K562 (cell line): ENCODE data around the gene FKBP15. TPM values are rescaled to one million over a fixed set of nuclear protein-coding genes. Genes with fewer than 3 reads are reported as not detected.
A peak's percentile ranks its signal among the peaks of the same experiment; 100 is the strongest.

Experiments used
- ATAC-seq: fragments of 200-7000 bp; cut with Tn5 transposase; 3 replicates; pipeline ENCODE4 v1.9.1; 2020; ENCODE audit warnings: moderate library complexity
- BruUV-seq: library from RNA; stranded (reverse); fragments of 400-500 nt; replicated peaks from 2 replicates; lab custom pipeline; 2021; lab: Mats Ljungman, UMichigan
- CTCF ChIA-PET: fragments of 300-600 bp; formaldehyde crosslinking; extraction: SDS; loops from one replicate; lab custom pipeline; 2021; ENCODE audit warnings: low intra/inter-chr PET ratio; lab: Yijun Ruan, JAX
- POLR2A ChIA-PET: fragments of 300-600, 350-650 bp; sonication (Branson Sonifier 250); formaldehyde crosslinking; extraction: SDS; loops from one replicate; lab custom pipeline; 2021; ENCODE audit warnings: antibody characterized with exemption, inconsistent platforms; lab: Yijun Ruan, JAX
- DNase-seq, 4 experiments: peaks; one replicate each; pipeline versions ENCODE4 v3.0.0 to v3.0.0-alpha.2; 2011 to 2018; ENCODE audit warnings: low spot score in 3 of 4, mixed read lengths in 3 of 4; ENCODE audit errors: extremely low read depth in 1 of 4
- FAIRE-seq: peaks from 2 replicates; lab custom pipeline; 2011; peaks lifted over from hg19 to GRCh38; lab: Jason Lieb, UNC
- H2AFZ ChIP-seq: 2 replicates; pipeline ENCODE4 v1.6.0; 2011; ENCODE audit warnings: low read depth, low read length, control low read depth, inconsistent platforms
- H3K27ac ChIP-seq: fragments of 200-600 bp; 3 replicates; pipeline ENCODE4 v1.8.0; 2011; ENCODE audit warnings: low read depth, mild to moderate bottlenecking, control low read depth, inconsistent platforms, low read length, moderate library complexity, mixed read lengths; ENCODE audit errors: extremely low read depth
- H3K27me3 ChIP-seq, 2 experiments: fragments of 300-600 bp in 1 of 2; 2 replicates in 1 of 2; 3 replicates in 1 of 2; pipeline versions ENCODE4 v1.6.0 to v1.8.0; 2011; ENCODE audit warnings: inconsistent platforms in 2 of 2, low read length in 2 of 2, mild to moderate bottlenecking in 1 of 2, mixed read lengths in 1 of 2, moderate library complexity in 1 of 2; ENCODE audit not compliant: control insufficient read depth in 2 of 2, insufficient read depth in 2 of 2
- H3K36me3 ChIP-seq: fragments of 300-600 bp; 3 replicates; pipeline ENCODE4 v1.8.0; 2011; ENCODE audit warnings: mild to moderate bottlenecking, low read length, inconsistent platforms; ENCODE audit not compliant: control insufficient read depth, insufficient read depth
- H3K4me1 ChIP-seq, 2 experiments: fragments of 200-600 bp in 1 of 2; replicated peaks in 1 of 2; 2 replicates in 1 of 2; 3 replicates in 1 of 2; pipeline versions ENCODE4 v1.5.1 to v1.8.0; 2011; ENCODE audit warnings: inconsistent platforms in 2 of 2, low read length in 2 of 2, mild to moderate bottlenecking in 1 of 2, mixed read lengths in 1 of 2, moderate library complexity in 1 of 2; ENCODE audit not compliant: control insufficient read depth in 2 of 2, insufficient read depth in 2 of 2
- H3K4me2 ChIP-seq: 2 replicates; pipeline ENCODE4 v1.6.1; 2011; ENCODE audit warnings: low read length, control low read depth, inconsistent platforms, mixed read lengths; ENCODE audit not compliant: insufficient read depth
- H3K4me3 ChIP-seq: fragments of 200-600 bp; sonication (generic), shearing (Covaris generic); 2 replicates; pipeline ENCODE4 v1.5.1; 2016; ENCODE audit warnings: control low read depth, inconsistent platforms
- H3K79me2 ChIP-seq: fragments of 200-600 bp; 3 replicates; pipeline ENCODE4 v1.8.0; 2011; ENCODE audit warnings: low read length, inconsistent platforms; ENCODE audit not compliant: control insufficient read depth, insufficient read depth
- H3K9ac ChIP-seq, 2 experiments: 2 replicates each; pipeline versions ENCODE4 v1.6.0 to v1.6.1; 2011; ENCODE audit warnings: low read depth in 2 of 2, low read length in 2 of 2, control low read depth in 1 of 2, inconsistent platforms in 1 of 2, mild to moderate bottlenecking in 1 of 2, mixed read lengths in 1 of 2; ENCODE audit not compliant: insufficient read depth in 1 of 2
- H3K9me1 ChIP-seq: one replicate; pipeline ENCODE4 v1.6.0; 2011; ENCODE audit warnings: inconsistent platforms, mild to moderate bottlenecking, low read length, moderate library complexity; ENCODE audit not compliant: control insufficient read depth, insufficient read depth
- H3K9me3 ChIP-seq: replicated peaks from 2 replicates; pipeline ENCODE4 v1.5.1; 2011; ENCODE audit warnings: low read depth, low read length, inconsistent platforms; ENCODE audit not compliant: control insufficient read depth, insufficient read depth
- H4K20me1 ChIP-seq: replicated peaks from 2 replicates; pipeline ENCODE4 v1.6.1; 2011; ENCODE audit warnings: low read length, inconsistent platforms, mixed read lengths; ENCODE audit not compliant: control insufficient read depth, insufficient read depth
- ADNP ChIP-seq: fragments of 200-800 bp; sonication (Bioruptor generic); IDR thresholded peaks from 2 replicates; pipeline ENCODE4 v1.6.1; 2016; ENCODE audit warnings: missing genetic modification characterization, missing compliant biosample characterization
- CBFB ChIP-seq: sonication (generic); formaldehyde crosslinking; IDR thresholded peaks from 2 replicates; pipeline ENCODE4 v1.4.0; 2020; ENCODE audit warnings: mild to moderate bottlenecking, missing genetic modification reagents
- EHMT2 ChIP-seq: fragments of 450-650 bp; IDR thresholded peaks from 2 replicates; pipeline ENCODE4 v1.6.1; 2018; ENCODE audit warnings: antibody characterized with exemption
- ELF2 ChIP-seq: fragments of 250-450 bp; sonication (Bioruptor Pico); IDR thresholded peaks from 2 replicates; pipeline ENCODE4 v1.5.0; 2021; ENCODE audit warnings: mild to moderate bottlenecking
- HNRNPK ChIP-seq: fragments of 200-400 bp; formaldehyde crosslinking; IDR thresholded peaks from one replicate; pipeline ENCODE4 v1.6.1; 2018; ENCODE audit warnings: mild to moderate bottlenecking, low read depth, low read length; ENCODE audit not compliant: poor library complexity, severe bottlenecking
- LCOR ChIP-seq: sonication (generic); formaldehyde crosslinking; IDR thresholded peaks from 2 replicates; pipeline ENCODE4 v1.8.0; 2022; ENCODE audit warnings: mild to moderate bottlenecking, missing genetic modification reagents
- POLR2AphosphoS2 ChIP-seq: IDR thresholded peaks from 2 replicates; pipeline ENCODE4 v1.6.1; 2012; ENCODE audit warnings: low read length, improper control_type of control experiment
- SAP30 ChIP-seq: fragments of 200-600 bp; sonication (generic); IDR thresholded peaks from 2 replicates; pipeline ENCODE4 v1.6.1; 2012; ENCODE audit warnings: borderline replicate concordance, low read depth, mild to moderate bottlenecking, moderate library complexity, low read length, control low read depth, inconsistent platforms; ENCODE audit not compliant: insufficient read depth, poor library complexity, severe bottlenecking
- TBL1XR1 ChIP-seq, 2 experiments: IDR thresholded peaks; 2 replicates each; pipeline ENCODE4 v1.6.1; 2012; ENCODE audit warnings: improper control_type of control experiment in 2 of 2, low read length in 2 of 2, mild to moderate bottlenecking in 1 of 2
- TOE1 ChIP-seq, 2 experiments: fragments of 450-650 bp in 1 of 2; sonication (generic) in 1 of 2; formaldehyde crosslinking in 1 of 2; IDR thresholded peaks; 2 replicates each; pipeline versions ENCODE4 v1.7.1 to v1.8.0; 2016 to 2022; ENCODE audit warnings: borderline replicate concordance in 2 of 2, mild to moderate bottlenecking in 2 of 2, antibody characterized with exemption in 1 of 2, inconsistent platforms in 1 of 2, low read depth in 1 of 2, missing genetic modification reagents in 1 of 2, moderate library complexity in 1 of 2
- WHSC1 ChIP-seq: IDR thresholded peaks from one replicate; pipeline ENCODE4 v1.6.1; 2012; ENCODE audit warnings: low read length, control low read depth, inconsistent platforms
- ZKSCAN1 ChIP-seq: fragments of 150-350 bp; IDR thresholded peaks from 2 replicates; pipeline ENCODE4 v1.6.1; 2016; ENCODE audit warnings: low read depth, low read length
- WGBS: fragments of 100-300 bp; shearing (Covaris generic); methylation state at CpG from one replicate; pipeline ENCODE4 v1.1.6; 2016; ENCODE audit warnings: low coverage, mixed read lengths; ENCODE audit not compliant: insufficient coverage; ENCODE audit errors: missing lambda C conversion rate; 5-methylcytosine and 5-hydroxymethylcytosine counted together
- in situ Hi-C: fragments of 300-500 bp; cut with MboI; formaldehyde crosslinking; loops from 4 replicates; pipeline ENCODE4 v1.15.0; 2018; ENCODE audit warnings: inconsistent platforms, mixed read lengths
- intact Hi-C: fragments of 100-400 bp; cut with micrococcal nuclease; formaldehyde crosslinking; loops from 2 replicates; pipeline ENCODE4 v1.14.2; 2022
- polyA plus RNA-seq, 8 experiments: library from polyadenylated mRNA; depleted of rRNA in 4 of 8; stranded (reverse) in 5 of 8; unstranded in 3 of 8; fragments of >200 nt; fragmentation: Nextera tagmentation in 2 of 8; fragmentation: Illumina TruSeq in 1 of 8; extraction: Ambion mirVana in 2 of 8; extraction: Trizol in 1 of 8; gene quantifications; 2 replicates each; pipeline versions ENCODE4 v1.2.1 to v1.2.3, GENCODE V29; 2011 to 2014; ENCODE audit warnings: inconsistent platforms in 1 of 8, missing spikeins in 1 of 8
- total RNA-seq, 7 experiments: library from RNA; depleted of rRNA in 6 of 7; stranded (reverse); fragments of >200 nt in 6 of 7; fragmentation: Illumina TruSeq in 2 of 7; extraction: Trizol in 2 of 7; gene quantifications; 2 replicates each; pipeline versions ENCODE4 v1.2.1 to v1.2.3, GENCODE V29; 2011 to 2021; ENCODE audit warnings: low replicate concordance in 1 of 7
- TF ChIP-seq, protein P1 (sequence below): fragments of 450-650 bp; formaldehyde crosslinking; IDR thresholded peaks from 2 replicates; pipeline ENCODE4 v1.4.0; 2020; ENCODE audit warnings: mild to moderate bottlenecking, moderate library complexity
- TF ChIP-seq, protein P2 (sequence below): fragments of 250-450 bp; sonication (Bioruptor Pico); IDR thresholded peaks from 2 replicates; pipeline ENCODE4 v1.9.0; 2021; ENCODE audit warnings: mild to moderate bottlenecking
- TF ChIP-seq, protein P3 (sequence below): sonication (generic); formaldehyde crosslinking; IDR thresholded peaks from 2 replicates; pipeline ENCODE4 v1.8.1; 2023; ENCODE audit warnings: missing genetic modification reagents, mild to moderate bottlenecking, borderline replicate concordance

The FKBP15 gene
- total and polyA plus RNA-seq, 9 of the 15 experiments (the other 6 are each of a cell fraction or from before 2014, with no cell fraction given) = 8.7 to 38.0 (median 18.9) TPM

DNA sequence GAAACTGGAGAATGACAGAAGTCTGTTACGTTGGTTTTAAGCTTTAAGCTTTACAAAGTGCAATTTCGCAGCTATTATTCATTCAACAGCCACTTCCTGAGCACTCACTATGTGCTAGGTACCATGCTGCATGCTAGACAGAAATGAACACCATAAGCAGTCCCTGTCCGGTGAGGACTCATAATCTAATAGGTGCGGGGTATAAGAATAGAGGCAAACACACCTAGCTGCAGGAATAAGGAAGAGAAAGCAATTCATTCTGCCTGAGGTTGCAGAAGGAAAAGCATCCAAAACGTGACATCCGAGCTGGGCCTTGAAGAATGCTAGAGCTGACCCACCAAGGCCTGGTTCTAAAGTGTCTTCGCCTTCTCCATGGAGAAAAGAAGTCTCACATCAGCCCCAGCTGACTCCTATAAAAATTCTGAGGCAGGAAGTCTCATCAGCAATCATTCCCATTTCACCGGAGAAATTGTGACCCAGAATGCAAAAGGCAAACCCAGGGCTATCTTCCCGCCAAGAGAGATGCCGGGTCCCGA, 542 bp downstream of the FKBP15 start:
- intact Hi-C loops (loop anchor here (2.0 kb wide), 1 partner anchor 54 kb away; the partner anchor contains the start of genes CDC26 and PRPF4), in situ Hi-C loops (no loop called here)
- Histone ChIP-seq H3K36me3 (peaks cover 25% of the 10 kb centered on the region; the same call in 1 of the 3 replicates), H3K4me1 (peaks cover 3 to 24% of the 10 kb centered on the region in 2 experiments; a peak in 3 of 5 replicates), H3K4me2 (peak overlapping the region; percentile 95), H3K27me3 (no peaks in the 10 kb centered on the region), H3K9ac (peak overlapping the region; percentile 79 to 94), H3K9me3 (no peaks in the 10 kb centered on the region), H3K27ac (peak overlapping the region; percentile 71), H3K79me2 (peaks cover 82% of the 10 kb centered on the region), H4K20me1 (0 out of 2 replicates have a peak, but pooled peaks cover 2% of the 10 kb centered on the region), H3K9me1 (no peaks in the 10 kb centered on the region), H2AFZ (peak overlapping the region; percentile 96), H3K4me3 (peak overlapping the region; percentile 76)
- BruUV-seq = TSS peak; percentile 66
- ATAC-seq (peak; percentile 2; the same call in 1 of the 3 replicates), FAIRE-seq (no peak), DNase-seq (peak in 1 of 4 experiments; percentile 19)
- ChIA-PET CTCF (no interaction called here), POLR2A (interaction anchor here (0.8 to 2.9 kb wide), 13 partner anchors 8 to 75 kb away, joined by 3 to 23 read pairs (median 5); partner anchors contain the start of genes CDC26, PRPF4 and SLC31A2)
- 1% methylated on average over 11 of the region's 11 CpGs for WGBS
- TF ChIP-seq, protein P1, sequence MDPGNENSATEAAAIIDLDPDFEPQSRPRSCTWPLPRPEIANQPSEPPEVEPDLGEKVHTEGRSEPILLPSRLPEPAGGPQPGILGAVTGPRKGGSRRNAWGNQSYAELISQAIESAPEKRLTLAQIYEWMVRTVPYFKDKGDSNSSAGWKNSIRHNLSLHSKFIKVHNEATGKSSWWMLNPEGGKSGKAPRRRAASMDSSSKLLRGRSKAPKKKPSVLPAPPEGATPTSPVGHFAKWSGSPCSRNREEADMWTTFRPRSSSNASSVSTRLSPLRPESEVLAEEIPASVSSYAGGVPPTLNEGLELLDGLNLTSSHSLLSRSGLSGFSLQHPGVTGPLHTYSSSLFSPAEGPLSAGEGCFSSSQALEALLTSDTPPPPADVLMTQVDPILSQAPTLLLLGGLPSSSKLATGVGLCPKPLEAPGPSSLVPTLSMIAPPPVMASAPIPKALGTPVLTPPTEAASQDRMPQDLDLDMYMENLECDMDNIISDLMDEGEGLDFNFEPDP (CRISPR knock-in tag) = no peak
- TF ChIP-seq WHSC1 (no peak), ADNP (tag) (no peak), EHMT2 (no peak), HNRNPK (no peak), TOE1 (IDR thresholded peaks at IDR 0.05; ENCODE audit: borderline replicate concordance) (no peak), TOE1 (CRISPR knock-in tag; IDR thresholded peaks at IDR 0.05; ENCODE audit: borderline replicate concordance, low read depth) (no peak), POLR2AphosphoS2 (no peak), LCOR (CRISPR knock-in tag) (no peak), ZKSCAN1 (0 out of 2 replicates have a peak, but pooled peaks have one; percentile 34), CBFB (CRISPR knock-in tag) (peak; percentile 44; the same call in 1 of the 2 replicates), ELF2 (CRISPR knock-in tag) (no peak), SAP30 (peak; percentile 30), TBL1XR1 (IDR thresholded peaks at IDR 0.05; ENCODE audit: low read length in 2 of 2) (no peak)
- TF ChIP-seq, protein P2, sequence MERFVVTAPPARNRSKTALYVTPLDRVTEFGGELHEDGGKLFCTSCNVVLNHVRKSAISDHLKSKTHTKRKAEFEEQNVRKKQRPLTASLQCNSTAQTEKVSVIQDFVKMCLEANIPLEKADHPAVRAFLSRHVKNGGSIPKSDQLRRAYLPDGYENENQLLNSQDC (CRISPR knock-in tag) = no peak
- TF ChIP-seq, protein P3, sequence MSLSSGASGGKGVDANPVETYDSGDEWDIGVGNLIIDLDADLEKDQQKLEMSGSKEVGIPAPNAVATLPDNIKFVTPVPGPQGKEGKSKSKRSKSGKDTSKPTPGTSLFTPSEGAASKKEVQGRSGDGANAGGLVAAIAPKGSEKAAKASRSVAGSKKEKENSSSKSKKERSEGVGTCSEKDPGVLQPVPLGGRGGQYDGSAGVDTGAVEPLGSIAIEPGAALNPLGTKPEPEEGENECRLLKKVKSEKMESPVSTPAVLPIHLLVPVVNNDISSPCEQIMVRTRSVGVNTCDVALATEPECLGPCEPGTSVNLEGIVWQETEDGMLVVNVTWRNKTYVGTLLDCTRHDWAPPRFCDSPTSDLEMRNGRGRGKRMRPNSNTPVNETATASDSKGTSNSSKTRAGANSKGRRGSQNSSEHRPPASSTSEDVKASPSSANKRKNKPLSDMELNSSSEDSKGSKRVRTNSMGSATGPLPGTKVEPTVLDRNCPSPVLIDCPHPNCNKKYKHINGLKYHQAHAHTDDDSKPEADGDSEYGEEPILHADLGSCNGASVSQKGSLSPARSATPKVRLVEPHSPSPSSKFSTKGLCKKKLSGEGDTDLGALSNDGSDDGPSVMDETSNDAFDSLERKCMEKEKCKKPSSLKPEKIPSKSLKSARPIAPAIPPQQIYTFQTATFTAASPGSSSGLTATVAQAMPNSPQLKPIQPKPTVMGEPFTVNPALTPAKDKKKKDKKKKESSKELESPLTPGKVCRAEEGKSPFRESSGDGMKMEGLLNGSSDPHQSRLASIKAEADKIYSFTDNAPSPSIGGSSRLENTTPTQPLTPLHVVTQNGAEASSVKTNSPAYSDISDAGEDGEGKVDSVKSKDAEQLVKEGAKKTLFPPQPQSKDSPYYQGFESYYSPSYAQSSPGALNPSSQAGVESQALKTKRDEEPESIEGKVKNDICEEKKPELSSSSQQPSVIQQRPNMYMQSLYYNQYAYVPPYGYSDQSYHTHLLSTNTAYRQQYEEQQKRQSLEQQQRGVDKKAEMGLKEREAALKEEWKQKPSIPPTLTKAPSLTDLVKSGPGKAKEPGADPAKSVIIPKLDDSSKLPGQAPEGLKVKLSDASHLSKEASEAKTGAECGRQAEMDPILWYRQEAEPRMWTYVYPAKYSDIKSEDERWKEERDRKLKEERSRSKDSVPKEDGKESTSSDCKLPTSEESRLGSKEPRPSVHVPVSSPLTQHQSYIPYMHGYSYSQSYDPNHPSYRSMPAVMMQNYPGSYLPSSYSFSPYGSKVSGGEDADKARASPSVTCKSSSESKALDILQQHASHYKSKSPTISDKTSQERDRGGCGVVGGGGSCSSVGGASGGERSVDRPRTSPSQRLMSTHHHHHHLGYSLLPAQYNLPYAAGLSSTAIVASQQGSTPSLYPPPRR (CRISPR knock-in tag) = 0 out of 2 replicates have a peak, but pooled peaks have one; percentile 25
